ENCODE measurements around the gene HPGD. TPM values are rescaled to one million over a fixed set of nuclear protein-coding genes. Genes with fewer than 3 reads are reported as not detected.

HPGD gene
- total RNA-seq, 2 experiments from 2014 or later: 0.76 TPM; not detected in 1

DNA sequence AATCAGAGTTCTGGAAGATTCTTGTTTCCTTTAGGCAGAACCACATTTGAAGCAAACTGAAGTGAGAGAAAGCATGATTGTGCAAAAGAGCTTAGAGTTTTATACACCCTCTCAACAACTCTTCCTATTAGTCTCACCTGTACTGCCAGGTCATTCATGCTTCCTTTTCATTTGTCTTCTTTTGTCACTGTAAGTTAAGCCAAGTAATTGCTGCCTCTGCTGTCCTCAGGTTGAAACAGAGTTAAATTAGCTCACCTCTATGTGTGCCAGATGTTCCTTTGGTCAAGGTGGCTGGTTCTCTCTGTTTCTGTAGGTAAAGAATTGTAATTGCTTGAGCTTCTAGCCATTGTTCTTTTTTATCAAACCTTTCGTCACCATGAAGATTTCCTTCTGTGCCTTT lies 41.1 kb upstream of the HPGD start:
- H3K9me3 ChIP-seq (ENCODE audit: low read length): no peaks in the 10 kb centered on the region
- DNase-seq (ENCODE audit: low spot score): no peak
- H3K4me3 ChIP-seq (ENCODE audit: low read depth, low read length, poor library complexity, severe bottlenecking): no peak overlapping the region
- H4K20me1 ChIP-seq (ENCODE audit: insufficient read depth, low read length): no peaks in the 10 kb centered on the region
- no peaks in the 10 kb centered on the region for H3K79me2 ChIP-seq (ENCODE audit: insufficient read depth, low read depth, low read length)
- no peaks in the 10 kb centered on the region; the same call in 1 of the 2 replicates for H3K9me2 ChIP-seq (ENCODE audit: insufficient read depth, low read length)
- H2AFZ ChIP-seq (ENCODE audit: low read length): no peak overlapping the region
- POLR2A ChIA-PET: interaction anchor here (0.8 kb wide), 1 partner anchor 21 kb away, joined by 3 read pairs; no protein-coding TSS in a partner anchor
- no peak overlapping the region for H3K27ac ChIP-seq (ENCODE audit: low read depth, low read length, poor library complexity, severe bottlenecking)
- BruUV-seq (replicated peaks): no TSS peak
- CTCF ChIA-PET (ENCODE audit: unreplicated experiment): no interaction called here
- no peak overlapping the region for H3K4me2 ChIP-seq (ENCODE audit: low read length)
- H3K4me1 ChIP-seq (ENCODE audit: insufficient read depth, low read length, poor library complexity, severe bottlenecking): no peaks in the 10 kb centered on the region
- TF ChIP-seq, protein P1, sequence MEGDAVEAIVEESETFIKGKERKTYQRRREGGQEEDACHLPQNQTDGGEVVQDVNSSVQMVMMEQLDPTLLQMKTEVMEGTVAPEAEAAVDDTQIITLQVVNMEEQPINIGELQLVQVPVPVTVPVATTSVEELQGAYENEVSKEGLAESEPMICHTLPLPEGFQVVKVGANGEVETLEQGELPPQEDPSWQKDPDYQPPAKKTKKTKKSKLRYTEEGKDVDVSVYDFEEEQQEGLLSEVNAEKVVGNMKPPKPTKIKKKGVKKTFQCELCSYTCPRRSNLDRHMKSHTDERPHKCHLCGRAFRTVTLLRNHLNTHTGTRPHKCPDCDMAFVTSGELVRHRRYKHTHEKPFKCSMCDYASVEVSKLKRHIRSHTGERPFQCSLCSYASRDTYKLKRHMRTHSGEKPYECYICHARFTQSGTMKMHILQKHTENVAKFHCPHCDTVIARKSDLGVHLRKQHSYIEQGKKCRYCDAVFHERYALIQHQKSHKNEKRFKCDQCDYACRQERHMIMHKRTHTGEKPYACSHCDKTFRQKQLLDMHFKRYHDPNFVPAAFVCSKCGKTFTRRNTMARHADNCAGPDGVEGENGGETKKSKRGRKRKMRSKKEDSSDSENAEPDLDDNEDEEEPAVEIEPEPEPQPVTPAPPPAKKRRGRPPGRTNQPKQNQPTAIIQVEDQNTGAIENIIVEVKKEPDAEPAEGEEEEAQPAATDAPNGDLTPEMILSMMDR (conservative IDR thresholded peaks at IDR 0.05; ENCODE audit: low read length): no peak
- no peak for TF ChIP-seq EZH2phosphoT487 (IDR thresholded peaks at IDR 0.05; ENCODE audit: borderline replicate concordance, low read depth, low read length)
- H3K36me3 ChIP-seq (ENCODE audit: insufficient read depth, low read length): no peaks in the 10 kb centered on the region
- intact Hi-C loops (cut with micrococcal nuclease; ENCODE audit: unreplicated experiment): no loop called here

DNA sequence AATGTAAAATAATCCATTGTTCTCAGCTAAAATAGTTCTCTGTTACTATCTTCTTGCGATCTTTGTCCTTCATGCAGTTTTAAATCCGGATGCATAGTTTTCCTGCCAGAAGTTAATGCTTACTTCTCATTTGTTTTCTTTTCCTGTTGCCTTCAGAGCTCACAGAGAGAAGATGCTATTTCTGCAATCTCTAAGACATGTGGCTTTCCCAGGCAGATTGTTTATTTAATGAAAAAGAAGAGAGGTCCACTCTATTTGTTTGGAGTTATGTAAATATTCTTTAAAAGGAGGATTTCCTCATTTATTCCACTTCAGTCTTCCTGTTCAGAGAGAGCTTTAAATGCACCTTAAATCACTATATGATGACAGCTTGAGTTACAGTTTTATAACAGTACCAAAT lies 39.3 kb upstream of the HPGD start:
- Histone ChIP-seq H3K9me3 (ENCODE audit: low read length) (no peaks in the 10 kb centered on the region), H3K4me2 (ENCODE audit: low read length) (no peak overlapping the region), H3K79me2 (ENCODE audit: insufficient read depth, low read depth, low read length) (no peaks in the 10 kb centered on the region), H3K4me1 (ENCODE audit: insufficient read depth, low read length, poor library complexity, severe bottlenecking) (no peaks in the 10 kb centered on the region), H2AFZ (ENCODE audit: low read length) (no peak overlapping the region), H3K9me2 (ENCODE audit: insufficient read depth, low read length) (no peaks in the 10 kb centered on the region; the same call in 1 of the 2 replicates), H3K4me3 (ENCODE audit: low read depth, low read length, poor library complexity, severe bottlenecking) (no peak overlapping the region), H3K36me3 (ENCODE audit: insufficient read depth, low read length) (no peaks in the 10 kb centered on the region), H3K27ac (ENCODE audit: low read depth, low read length, poor library complexity, severe bottlenecking) (no peak overlapping the region), H4K20me1 (ENCODE audit: insufficient read depth, low read length) (no peaks in the 10 kb centered on the region)
- no TSS peak for BruUV-seq (replicated peaks)
- no peak for DNase-seq (ENCODE audit: low spot score)
- POLR2A ChIA-PET: no interaction called here
- intact Hi-C loops (cut with micrococcal nuclease; ENCODE audit: unreplicated experiment): no loop called here
- CTCF ChIA-PET (ENCODE audit: unreplicated experiment): no interaction called here
- TF ChIP-seq, protein P1 (conservative IDR thresholded peaks at IDR 0.05; ENCODE audit: low read length): no peak
- TF ChIP-seq EZH2phosphoT487 (IDR thresholded peaks at IDR 0.05; ENCODE audit: borderline replicate concordance, low read depth, low read length): no peak

DNA sequence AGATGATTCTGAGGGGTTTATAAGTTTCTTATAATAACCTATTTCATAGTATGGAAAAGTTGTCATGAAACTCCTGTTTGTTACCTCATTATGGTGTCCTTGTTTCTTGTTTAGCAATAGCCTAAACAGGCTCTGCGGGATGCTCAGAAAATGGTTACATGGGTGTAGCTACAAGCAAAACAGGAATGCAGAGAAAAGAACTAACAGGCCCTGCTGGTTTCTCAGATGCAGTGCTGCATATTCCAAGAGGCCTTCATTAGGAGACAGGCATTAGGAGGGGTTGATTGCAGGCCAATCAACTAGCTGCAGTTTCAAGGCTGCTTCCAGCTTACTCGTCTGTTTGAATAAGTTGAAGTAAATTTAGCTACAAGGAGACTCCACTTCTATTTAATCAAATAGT lies 37.6 kb upstream of the HPGD start:
- intact Hi-C loops (cut with micrococcal nuclease; ENCODE audit: unreplicated experiment): no loop called here

More for the DNA sequence above, 37.6 kb upstream of the HPGD start:
- Histone ChIP-seq H3K4me1 (ENCODE audit: insufficient read depth, low read length, poor library complexity, severe bottlenecking) (no peaks in the 10 kb centered on the region), H4K20me1 (ENCODE audit: insufficient read depth, low read length) (no peaks in the 10 kb centered on the region), H3K9me3 (ENCODE audit: low read length) (no peaks in the 10 kb centered on the region), H3K9me2 (ENCODE audit: insufficient read depth, low read length) (no peaks in the 10 kb centered on the region; the same call in 1 of the 2 replicates), H3K27ac (ENCODE audit: low read depth, low read length, poor library complexity, severe bottlenecking) (no peak overlapping the region), H3K4me3 (ENCODE audit: low read depth, low read length, poor library complexity, severe bottlenecking) (no peak overlapping the region), H3K79me2 (ENCODE audit: insufficient read depth, low read depth, low read length) (no peaks in the 10 kb centered on the region), H3K36me3 (ENCODE audit: insufficient read depth, low read length) (no peaks in the 10 kb centered on the region), H3K4me2 (ENCODE audit: low read length) (no peak overlapping the region), H2AFZ (ENCODE audit: low read length) (no peak overlapping the region)
- BruUV-seq (replicated peaks): no TSS peak
- no peak for DNase-seq (ENCODE audit: low spot score)
- no peak for TF ChIP-seq EZH2phosphoT487 (IDR thresholded peaks at IDR 0.05; ENCODE audit: borderline replicate concordance, low read depth, low read length)
- TF ChIP-seq, protein P1 (conservative IDR thresholded peaks at IDR 0.05; ENCODE audit: low read length): no peak
- ChIA-PET CTCF (ENCODE audit: unreplicated experiment) (no interaction called here), POLR2A (interaction anchor here (0.6 kb wide), 1 partner anchor 9 kb away, joined by 3 read pairs; no protein-coding TSS in a partner anchor)
